CD4-positive, alpha-beta T cell treated with Interleukin-6 at 100 ng/mL for 8 hours (primary cell): Measurements from ENCODE around the gene RPA3.

Experiments used
- DNase-seq: peaks from one replicate; pipeline ENCODE4 v3.0.0-alpha.2; 2020; ENCODE audit warnings: mixed read lengths, low spot score

The RPA3 gene

DNA sequence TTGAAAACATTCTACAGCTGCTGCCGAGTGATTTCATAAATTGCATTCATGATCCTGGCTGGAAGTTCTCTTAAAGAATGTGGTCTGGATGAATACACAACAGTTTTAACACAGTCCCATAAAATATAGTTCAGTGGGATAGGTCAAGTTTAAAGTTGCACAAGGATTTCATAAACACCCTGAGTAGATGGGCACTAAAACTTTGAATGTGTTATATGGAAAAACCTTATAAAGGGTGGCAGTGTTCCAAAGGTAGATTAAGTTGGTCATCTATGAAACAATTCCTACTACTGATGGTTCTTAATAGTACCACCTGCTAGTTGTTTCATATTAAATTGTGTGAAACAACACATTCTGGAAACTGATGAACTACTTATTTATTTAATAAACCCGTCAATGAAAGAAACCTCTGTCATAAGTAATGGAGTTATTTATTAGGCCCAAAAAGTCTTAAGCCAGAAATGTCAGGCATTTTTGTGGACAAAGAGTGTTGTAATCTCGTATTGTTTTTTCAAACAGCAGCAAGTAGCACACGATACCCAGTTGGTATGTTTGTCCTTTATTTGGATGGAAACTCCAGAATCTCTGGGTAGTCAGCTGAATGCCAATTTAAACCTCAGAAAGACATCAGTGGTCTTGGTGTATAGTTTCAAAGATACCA lies 14.3 kb upstream of the RPA3 start:
- no peak for DNase-seq

DNA sequence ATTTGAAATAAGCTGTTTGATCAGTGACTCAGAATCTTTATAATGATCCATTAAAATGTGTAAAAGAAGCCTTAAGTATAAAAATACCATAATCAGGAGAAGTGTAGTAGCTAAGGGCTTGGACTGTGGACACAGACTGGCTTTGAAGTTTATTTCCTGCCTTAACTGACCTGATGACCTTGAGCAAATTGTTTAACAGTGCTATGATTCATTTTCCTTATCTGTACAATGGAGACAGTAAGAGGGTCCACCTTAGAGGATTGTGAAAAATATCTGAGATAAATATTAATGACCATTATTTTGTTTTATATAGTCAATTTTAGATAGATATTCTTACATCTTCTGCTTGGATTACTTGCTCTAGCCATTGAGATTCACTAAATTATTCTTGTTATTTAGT lies 13.3 kb upstream of the RPA3 start:
- no peak for DNase-seq

DNA sequence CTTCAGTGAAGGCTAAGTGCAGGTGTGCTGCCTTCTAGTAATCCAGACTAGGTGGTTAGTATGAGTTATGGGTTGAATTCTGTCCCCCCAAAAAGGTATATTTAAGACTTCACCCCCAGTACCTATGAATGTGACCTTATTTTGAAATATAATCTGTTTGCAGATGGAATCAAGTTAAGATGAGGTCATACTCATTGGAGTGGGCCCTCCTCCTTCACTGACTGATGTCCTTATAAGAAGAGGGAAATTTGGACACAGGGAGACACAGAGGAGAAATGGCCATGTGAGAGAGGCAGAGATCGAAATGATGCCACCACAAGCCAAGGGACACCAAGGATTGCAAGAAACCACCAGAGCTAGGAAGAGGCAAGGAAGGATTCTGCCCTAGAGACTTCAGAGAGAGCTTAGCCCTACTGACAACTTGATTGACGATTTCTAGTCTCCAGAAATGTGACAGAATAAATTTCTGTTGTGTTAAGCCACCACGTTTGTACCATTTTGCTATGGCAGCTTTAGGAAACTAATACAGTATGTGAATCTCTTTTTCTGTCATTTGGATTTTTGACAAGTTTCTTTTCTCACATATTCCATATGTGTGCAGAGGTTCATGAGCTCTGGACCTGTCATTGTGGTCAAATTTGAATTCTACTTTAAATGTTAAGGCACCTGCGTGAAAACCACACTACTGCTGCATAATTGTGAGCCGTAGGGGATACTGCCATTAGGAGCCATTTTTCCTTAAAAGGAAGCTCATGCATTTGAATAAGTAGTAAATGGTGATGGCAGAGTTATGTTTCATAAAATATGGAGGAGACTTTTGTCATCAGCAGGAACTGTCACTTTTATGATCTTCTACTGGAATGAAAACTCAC lies 2.6 kb upstream of the RPA3 start:
- DNase-seq: no peak

DNA sequence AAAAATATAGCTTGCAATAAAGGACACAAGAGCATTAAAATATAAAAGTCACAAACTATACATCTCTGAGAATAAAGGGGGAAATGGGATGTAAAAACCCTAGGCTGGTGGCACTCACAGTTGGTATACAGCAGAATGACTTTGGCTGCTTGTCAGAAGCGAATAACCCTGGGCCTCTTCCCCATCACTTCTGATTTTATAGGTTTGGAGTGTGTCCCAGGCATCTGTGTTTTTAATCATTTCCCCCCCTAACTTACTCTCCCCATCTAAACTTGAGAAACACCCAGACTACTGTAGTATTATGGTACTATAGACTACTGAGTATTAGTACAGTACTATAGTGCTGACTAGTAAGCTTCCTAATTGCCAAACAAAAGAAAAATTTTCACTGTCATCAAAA lies 1.8 kb upstream of the RPA3 start:
- DNase-seq: no peak

DNA sequence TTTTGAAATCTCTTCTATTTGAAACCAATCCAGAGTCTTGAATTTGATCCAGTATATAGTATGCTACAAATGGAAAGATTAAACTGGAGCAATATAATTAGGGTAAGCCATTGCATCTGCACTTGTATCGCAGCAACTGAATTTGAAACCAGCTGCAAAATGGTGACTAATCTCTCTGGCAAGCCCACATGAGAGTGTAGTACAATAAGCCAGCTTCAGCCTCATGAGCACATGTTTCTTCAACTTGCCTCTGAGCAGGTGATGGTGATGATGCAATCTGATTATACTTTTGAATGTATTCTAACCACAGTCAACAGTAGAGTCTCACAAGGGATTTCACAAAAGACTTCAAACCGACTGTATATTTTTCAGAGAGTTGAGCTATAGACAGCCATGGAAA lies 829 bp upstream of the RPA3 start:
- peak; percentile 12 for DNase-seq

DNA sequence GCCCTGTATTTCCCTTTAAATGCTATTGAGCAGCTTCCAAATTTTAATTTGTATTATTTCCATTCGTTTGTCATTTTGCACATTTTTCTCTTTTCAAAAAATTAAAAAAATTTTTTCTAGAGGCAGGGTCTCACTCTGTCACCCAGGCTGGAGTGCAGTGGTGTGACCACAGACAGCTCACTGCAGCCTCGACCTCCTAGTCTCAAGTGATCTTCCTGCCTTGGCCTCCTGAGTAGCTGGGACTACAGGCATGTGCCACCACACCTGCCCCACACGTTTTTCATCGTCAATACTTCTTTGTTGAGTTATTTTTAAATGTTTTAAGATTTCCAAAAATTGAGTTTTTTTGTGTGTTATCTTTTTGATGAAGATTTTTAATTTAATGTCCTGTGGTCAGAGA lies 4.7 kb downstream of the RPA3 start:
- no peak for DNase-seq

DNA sequence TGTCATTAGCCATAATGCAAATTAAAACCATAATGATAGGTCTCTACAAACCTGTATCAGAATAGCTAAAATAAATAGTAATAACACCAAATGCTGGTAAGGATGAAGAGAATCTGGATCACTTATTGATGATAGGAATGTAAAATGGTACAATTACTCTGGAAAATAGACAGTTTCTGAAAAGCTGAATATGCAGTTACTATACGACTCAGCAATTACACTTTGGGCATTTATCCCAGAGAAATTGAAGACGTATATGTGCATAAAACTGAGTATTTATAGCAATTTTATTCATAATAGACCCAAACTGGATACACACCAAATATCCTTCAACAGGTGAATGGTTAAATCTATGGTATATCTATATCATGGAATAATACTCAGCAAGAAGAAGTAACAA lies 7.9 kb downstream of the RPA3 start:
- no peak for DNase-seq

DNA sequence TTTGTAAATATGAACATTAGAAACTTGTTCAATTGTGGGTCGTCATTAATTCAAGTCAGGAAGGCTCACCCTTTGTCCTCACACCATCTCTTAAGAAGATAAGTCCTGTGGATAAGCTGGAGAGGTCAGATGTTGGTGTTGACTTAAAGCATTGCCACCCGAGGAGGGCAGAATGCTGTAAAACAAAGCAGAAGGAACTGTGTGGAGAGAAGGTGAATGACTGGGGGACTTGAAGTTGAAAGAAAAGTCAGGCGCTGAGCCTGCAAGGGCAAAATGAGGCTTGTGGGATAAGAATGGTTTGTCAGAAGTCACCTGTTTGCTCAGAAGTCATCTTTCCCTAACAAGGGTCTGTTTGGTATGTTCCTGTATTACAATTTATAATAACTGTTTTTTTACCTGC lies 9.1 kb downstream of the RPA3 start:
- DNase-seq: no peak

DNA sequence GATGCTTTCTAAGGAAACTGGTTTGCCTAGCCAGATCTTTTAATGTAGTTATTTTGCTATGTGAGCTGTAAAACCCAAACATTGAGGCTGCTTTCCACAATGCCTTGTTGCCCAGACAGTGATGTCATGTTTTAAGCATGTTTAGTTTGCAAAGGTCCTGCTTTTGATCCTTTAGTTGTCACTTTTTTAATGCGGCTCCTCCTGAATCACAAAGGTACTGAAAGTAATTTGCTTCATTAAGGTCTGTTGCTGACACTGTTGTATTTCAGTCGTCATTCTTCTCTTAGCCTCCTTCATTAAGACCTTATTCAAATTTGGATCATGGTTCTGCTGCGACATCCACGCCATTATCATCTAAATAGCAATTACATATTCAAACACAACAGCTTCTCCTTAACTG lies 10.6 kb downstream of the RPA3 start:
- no peak for DNase-seq

DNA sequence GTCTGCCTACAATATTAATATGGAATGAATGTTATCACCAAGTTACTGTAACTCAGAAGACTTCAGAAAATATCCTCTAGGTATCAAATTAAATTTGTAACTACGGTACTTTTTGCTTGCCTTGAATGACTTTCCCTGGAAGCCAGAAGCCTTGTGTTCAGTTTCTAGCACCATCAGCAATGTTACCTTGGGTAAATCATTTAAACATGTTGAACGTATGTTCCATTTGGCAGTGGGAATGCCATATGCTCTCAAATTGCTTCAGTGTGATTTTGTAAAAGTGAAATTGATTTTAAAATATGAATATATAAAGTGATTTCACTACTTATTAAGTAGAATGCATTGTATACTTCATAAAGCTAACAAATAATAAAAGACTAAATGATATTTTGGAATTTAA lies 11.2 kb downstream of the RPA3 start:
- no peak for DNase-seq

DNA sequence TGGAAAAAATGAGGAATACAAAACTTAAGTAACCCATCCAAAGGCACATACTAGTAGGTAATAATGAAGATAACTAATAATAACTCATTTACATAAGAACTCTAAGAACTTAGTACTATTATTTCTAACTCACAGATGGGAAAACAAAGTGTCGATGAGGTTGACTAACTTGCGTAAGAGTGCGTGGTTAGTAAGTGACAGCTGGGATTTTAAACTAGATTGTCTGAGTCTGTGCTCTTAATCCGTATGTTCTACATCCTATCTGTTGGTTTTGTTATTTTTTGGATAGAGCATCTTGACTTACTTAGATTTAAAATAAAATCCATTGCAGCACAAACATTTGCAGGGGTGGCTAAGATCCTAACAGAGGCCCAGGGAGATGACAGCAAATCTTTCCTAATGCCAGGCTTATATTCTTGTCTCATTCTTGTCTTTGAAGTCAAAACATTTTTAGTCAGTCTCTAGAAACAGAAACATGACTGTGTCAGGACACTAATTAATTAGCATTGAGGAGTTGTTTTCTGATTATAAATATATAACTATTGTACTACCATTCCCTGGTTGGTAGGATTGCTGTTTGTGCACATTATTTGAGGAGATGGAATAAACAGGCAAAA lies 11.7 kb downstream of the RPA3 start:
- DNase-seq: no peak

DNA sequence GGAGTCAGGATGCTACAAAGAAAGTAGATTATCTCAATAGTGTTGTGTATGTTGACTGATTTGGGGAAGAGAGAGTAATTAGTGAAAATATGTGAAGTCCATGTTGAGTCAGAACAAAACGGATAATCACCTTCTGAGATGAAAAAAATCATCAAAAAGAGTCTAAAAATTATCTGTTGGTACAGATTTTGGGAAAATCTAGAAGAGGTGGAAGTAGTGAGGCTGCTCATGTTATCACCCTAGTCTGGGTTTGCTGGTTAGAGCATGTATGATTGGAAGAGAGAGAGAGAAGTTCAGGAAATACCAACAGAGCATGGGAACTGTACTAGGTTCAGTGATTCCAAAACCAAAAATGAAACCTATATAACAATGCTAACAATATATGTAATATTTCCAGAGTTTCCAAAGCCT lies 12.3 kb downstream of the RPA3 start:
- DNase-seq: no peak

DNA sequence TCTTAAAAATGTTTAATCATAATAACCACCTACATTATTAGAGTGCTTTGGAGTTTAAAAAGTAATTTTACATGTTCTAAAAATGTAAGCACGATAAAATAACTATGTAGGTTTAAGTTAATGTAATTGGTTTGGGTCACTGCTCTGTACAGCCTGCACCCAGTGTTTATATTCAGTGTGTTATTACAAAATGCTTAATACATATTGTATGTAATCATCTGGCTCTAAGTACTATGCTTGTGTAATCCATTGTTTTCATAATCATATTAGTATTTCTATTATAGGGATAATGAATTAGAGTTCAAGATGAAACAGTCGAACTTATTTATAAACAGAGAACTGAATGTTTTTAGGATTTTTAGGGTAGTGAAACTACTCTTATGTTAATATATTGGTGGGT lies 13.1 kb downstream of the RPA3 start:
- DNase-seq: no peak

DNA sequence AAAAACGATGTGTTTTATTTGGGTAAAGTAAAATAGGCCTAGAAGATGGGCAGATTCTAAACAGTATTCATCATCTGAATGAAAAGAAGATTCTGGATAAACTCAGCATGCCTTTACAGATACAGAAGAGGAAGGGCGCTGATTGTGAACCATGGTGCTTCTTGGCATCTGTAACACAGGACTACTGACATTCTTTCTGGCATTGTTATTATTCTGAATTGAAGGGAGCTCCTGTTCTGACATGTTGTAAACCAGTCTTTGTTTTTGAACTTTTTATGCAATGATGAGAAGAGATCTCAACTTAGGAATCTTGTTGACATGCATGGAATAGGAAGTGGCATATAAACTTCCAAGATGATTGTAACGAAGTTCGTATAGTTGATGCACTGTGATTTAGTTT lies 13.5 kb downstream of the RPA3 start:
- no peak for DNase-seq

DNA sequence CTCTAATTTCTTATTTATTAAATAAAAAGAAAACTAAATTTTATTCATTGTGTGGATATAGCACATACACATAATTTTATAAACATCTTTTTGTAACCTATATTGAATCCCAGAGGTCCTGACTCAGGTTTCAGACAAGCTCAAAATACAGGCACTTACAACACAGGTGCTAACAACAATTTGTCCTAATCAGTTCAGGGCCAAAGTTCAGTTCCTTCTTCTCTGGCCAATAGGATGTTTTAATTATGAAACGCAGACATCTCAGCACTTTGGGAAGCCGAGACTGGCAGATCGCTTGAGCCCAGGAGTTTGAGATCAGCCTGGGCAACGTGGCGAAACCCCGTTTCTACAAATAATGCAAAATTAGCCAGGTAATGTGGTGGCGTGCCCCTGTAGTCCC lies 15.0 kb downstream of the RPA3 start:
- DNase-seq: no peak

DNA sequence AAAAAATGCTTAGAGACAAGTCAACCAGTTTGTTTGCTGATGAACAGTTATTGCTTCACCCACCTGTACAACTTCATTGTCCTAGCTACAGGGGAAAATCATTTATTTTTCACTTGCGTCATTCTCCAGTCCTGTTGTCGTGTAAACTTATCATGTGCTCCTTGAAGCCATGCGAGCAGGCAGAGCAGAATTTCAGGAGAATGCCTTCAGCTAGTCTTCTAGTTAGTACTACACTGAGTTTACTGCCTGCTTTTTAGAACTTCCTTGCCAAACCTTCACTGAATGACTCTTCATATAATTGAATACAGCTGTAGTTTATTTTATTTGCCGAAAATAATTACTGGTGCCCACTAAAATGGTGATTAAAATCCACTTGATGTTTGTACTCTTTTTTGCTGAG lies 15.6 kb downstream of the RPA3 start:
- no peak for DNase-seq

DNA sequence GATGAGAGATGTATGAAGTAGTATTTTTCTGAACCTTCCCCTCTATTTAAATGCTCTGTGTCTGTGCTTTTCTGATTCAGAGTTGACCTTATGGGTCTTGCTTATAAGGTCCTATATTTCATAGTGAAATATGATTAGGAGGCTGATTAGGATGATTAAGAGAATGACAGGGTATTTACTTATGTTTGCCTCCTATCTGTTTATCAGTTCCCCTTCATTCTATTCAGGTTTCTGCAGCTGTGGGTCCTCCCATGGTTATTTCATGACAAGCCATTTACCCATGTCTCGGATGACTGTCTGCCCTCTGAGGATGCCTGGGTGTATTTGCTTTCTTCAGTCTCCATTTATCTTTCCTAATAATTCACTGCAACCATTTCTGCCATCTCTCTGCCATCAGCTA lies 16.9 kb downstream of the RPA3 start:
- DNase-seq: no peak

DNA sequence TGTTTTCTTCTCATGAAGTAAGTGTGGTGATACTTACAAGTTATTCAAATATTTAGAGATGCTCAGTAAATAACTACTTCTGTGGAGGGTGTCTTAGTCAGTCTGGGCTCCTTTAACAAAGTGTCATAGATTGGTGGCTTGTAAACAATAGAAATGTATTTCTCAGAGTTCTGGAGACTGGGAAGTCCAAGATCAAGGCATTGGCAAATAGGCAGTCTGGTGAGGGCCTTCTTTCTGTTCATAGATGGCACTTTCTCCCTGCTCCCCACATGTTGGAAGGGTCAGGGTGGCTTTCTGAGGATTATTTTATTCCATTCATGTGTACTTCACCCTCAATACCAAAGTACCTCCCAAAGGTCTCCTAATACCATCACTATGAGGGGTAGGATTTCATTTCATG lies 18.4 kb downstream of the RPA3 start:
- DNase-seq: no peak

DNA sequence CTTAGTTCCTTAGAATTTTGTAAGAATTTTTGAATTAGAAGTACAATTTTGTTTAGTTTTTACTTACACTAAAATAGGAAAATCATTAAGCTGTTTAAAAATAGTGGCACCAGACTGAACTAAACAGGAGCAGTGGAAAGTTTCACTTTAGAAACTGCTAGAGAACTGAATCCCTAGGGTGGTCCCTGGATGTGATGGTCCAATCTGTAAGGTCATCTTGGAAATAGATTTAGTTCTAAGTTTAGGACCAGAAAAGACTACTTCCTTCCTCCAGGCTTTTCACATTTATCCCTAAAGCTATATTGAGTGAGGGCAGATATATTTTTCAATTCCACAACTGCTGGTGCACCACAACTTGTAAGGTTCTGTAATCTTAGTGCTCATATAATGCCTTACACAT lies 19.0 kb downstream of the RPA3 start:
- DNase-seq: no peak

DNA sequence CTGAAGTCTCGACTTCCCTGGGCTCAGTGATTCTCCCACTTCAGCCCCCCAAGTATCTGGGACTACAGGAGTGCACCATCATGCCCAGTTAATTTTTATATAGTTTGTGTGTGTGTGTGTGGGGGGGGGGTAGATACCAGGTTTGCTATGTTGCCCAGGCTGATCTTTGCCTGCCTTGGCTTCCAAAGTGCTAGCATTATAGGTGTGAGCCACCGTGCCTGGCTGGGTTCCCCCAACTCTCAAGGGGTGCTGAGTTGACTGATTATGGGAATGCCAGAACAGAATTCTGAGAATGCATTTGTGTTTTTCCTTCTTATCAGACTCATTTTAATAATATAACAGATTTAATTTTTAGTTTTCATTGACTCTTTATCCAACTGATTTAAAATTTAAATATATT lies 19.5 kb downstream of the RPA3 start:
- no peak for DNase-seq

DNA sequence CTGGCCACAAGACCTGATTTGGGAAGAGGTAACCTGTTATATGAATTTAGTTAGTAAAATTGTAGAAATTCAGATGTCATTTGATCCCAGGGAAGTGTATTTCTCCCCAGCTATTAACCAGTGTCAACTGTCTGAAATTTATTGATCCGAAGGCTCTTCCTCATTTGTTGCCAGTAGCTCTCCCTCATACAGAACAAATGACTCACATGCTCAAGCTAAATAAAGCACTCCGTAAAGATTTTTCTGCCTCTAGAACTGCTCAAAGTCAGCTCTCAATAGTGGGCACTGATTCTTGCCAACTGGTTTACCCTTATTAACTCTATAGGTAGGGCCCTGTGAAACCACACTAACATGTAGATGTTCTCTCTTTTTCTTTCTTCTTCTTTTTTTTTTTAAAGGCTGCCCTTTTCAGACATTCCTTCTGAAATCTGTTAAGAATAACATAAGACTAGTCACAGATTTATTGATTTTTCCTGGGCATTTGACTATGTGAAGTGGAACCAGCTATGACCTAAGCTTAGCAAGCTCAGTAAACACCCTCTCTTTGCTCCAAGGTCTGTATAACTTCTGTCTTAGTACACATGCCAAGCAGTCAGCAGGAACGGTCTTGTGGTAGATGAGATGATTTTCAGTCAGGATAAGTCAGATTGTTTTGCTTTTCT lies 21.8 kb downstream of the RPA3 start:
- DNase-seq: no peak

DNA sequence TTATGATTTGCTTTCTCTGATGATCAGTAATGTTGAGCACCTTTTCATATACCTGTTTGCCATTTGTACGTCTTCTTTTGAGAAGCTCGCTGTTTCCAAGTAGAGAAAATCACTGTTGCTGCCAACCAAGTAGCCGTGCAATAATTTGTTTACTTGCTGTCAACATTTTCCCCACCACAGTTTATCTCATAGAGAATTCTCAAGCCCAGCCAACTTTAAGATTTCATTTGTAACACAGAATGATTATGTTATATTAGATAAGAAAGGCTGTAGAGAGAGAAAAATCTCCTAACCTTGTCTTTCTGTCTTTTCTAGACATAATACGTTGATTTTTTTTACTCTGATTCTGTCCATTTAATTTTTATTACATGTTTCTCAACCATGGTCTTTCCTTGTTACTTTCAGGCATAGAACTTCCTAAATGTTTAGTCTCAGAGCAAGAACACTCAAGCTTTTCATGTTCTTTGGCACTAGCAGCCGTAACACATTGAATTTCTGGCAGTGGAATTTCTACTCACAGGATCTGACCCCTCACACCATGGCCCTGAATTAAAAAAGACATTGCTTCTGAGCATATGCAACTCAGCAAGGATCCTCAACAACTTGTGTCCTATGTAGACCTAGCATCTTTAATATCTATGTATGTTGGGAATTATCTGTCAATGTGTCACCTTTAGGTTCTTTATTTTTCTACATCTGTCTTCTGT lies 23.1 kb downstream of the RPA3 start:
- DNase-seq: no peak
